ENCODE measurements around the gene STAM. TPM values are rescaled to one million over a fixed set of nuclear protein-coding genes. Genes with fewer than 3 reads are reported as not detected.

STAM gene
- total and polyA plus RNA-seq, 9 of the 15 experiments (the other 6 are each of a cell fraction or from before 2014, with no cell fraction given): 13.8 to 33.5 (median 26.4) TPM

- Histone ChIP-seq H3K4me3 (no peak overlapping the region), H3K79me2 (ENCODE audit: control insufficient read depth, insufficient read depth, low read length) (no peaks in the 10 kb centered on the region), H4K20me1 (replicated peaks; ENCODE audit: control insufficient read depth, insufficient read depth, low read length) (no peaks in the 10 kb centered on the region), H3K27me3 (ENCODE audit: control insufficient read depth in 2 of 2, insufficient read depth in 2 of 2, low read length in 2 of 2) (peaks cover 0 to 3% of the 10 kb centered on the region in 2 experiments; a peak in 2 of 5 replicates), H2AFZ (ENCODE audit: low read depth, low read length) (peak overlapping the region; percentile 64), H3K36me3 (ENCODE audit: control insufficient read depth, insufficient read depth, low read length) (no peaks in the 10 kb centered on the region), H3K4me2 (ENCODE audit: insufficient read depth, low read length) (no peak overlapping the region; the same call in 1 of the 2 replicates), H3K9me3 (replicated peaks; ENCODE audit: control insufficient read depth, insufficient read depth, low read depth, low read length) (no peaks in the 10 kb centered on the region), H3K9ac (ENCODE audit: insufficient read depth in 1 of 2, low read depth in 2 of 2, low read length in 2 of 2) (no peak overlapping the region), H3K9me1 (ENCODE audit: control insufficient read depth, insufficient read depth, low read length) (no peaks in the 10 kb centered on the region), H3K27ac (ENCODE audit: extremely low read depth, low read depth, low read length) (no peak overlapping the region), H3K4me1 (replicated peaks in 1 of 2; ENCODE audit: control insufficient read depth in 2 of 2, insufficient read depth in 2 of 2, low read length in 2 of 2) (peaks cover 5 to 20% of the 10 kb centered on the region in 2 experiments; a peak in 4 of 5 replicates)
- intact Hi-C loops (cut with micrococcal nuclease) (no loop called here), in situ Hi-C loops (cut with MboI) (no loop called here)
- FAIRE-seq (peak; percentile 68), ATAC-seq (no peak), DNase-seq (ENCODE audit: extremely low read depth in 1 of 4, low spot score in 3 of 4) (no peak)
- CTCF ChIA-PET (ENCODE audit: low intra/inter-chr PET ratio): no interaction called here
- TF ChIP-seq ATF1 (CRISPR knock-in tag; IDR thresholded peaks at IDR 0.05) (no peak), ATF1 (tag; IDR thresholded peaks at IDR 0.05) (no peak), ZSCAN29 (IDR thresholded peaks at IDR 0.05) (no peak), POLR2G (IDR thresholded peaks at IDR 0.05; ENCODE audit: low read depth, low read length) (no peak), PREB (CRISPR knock-in tag; IDR thresholded peaks at IDR 0.05) (no peak), WHSC1 (IDR thresholded peaks at IDR 0.05; ENCODE audit: low read length) (no peak), SRSF1 (IDR thresholded peaks at IDR 0.05; ENCODE audit: low read depth, low read length) (no peak), GATAD2B (IDR thresholded peaks at IDR 0.05; ENCODE audit: borderline replicate concordance) (no peak)
- POLR2A ChIA-PET: no interaction called here
- BruUV-seq (replicated peaks): no TSS peak
Measured at GRCh38 chr10:17758896-17759295, 114.9 kb downstream of the STAM start.
